ENCODE measurements around the gene UMAD1.

DNA sequence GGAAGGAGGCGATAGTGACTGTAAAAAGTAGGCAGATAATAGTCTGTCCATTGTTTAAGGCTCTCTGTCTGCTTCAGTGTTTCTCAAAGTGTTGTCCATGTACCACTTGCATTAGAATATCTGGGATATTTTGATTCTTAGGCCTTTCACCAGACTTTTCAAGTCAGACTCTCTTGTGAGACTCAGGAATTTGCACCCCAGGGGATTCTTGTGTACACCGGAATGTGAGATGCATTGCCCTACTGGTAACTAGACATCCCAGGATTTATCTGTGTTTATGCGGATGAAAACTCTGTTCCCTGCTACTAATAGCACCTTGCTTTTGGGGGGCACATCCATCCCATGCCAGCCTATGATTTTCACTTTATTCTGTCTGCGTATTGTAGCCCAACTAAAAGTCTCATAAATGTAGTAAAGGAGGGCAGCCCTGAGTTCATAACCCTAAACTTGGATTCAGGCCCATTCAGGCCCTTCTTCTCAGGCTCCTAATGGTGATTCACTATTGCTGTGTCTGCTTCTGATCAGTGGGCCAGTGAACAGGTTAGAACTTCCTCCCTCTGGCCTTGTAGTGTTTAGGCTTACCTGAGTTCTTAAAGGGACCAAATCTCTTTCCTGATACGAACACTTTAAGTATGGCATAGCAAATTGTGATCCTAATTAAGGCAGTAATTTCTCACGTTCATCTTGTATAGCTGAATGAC lies 149.6 kb downstream of the UMAD1 start:
- TF ChIP-seq, protein P1, sequence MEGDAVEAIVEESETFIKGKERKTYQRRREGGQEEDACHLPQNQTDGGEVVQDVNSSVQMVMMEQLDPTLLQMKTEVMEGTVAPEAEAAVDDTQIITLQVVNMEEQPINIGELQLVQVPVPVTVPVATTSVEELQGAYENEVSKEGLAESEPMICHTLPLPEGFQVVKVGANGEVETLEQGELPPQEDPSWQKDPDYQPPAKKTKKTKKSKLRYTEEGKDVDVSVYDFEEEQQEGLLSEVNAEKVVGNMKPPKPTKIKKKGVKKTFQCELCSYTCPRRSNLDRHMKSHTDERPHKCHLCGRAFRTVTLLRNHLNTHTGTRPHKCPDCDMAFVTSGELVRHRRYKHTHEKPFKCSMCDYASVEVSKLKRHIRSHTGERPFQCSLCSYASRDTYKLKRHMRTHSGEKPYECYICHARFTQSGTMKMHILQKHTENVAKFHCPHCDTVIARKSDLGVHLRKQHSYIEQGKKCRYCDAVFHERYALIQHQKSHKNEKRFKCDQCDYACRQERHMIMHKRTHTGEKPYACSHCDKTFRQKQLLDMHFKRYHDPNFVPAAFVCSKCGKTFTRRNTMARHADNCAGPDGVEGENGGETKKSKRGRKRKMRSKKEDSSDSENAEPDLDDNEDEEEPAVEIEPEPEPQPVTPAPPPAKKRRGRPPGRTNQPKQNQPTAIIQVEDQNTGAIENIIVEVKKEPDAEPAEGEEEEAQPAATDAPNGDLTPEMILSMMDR (IDR thresholded peaks at IDR 0.05) = no peak
- TF ChIP-seq POLR2A (IDR thresholded peaks at IDR 0.05) = no peak

Measured in Peyer's patch (tissue), 4 donors.